ENCODE results near the gene AMBRA1.
"Not testable (repeated sequence)": the region's sequence is repeated elsewhere in the genome, so short reads cannot be mapped to it uniquely, and the experiment has no call there.

AMBRA1 gene

DNA sequence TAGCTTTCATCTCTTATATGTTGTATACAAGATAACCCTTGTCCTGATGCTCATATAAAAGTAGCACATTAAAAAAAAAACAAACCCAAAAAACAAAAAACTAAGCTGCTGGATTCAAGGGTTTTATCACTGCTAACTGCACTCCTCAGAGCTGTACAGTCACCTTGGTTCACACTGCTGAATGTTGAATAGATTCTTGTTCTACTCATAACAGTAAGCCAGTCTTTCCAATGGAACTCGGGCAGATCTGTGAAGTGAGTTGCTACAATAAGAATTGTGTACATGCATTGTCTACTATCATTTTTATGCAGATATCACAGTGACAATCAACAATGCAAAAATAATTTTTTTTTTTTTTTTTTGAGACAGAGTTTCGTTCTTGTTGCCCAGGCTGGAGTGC lies 18.5 kb upstream of the AMBRA1 start:
- no peak for DNase-seq (ENCODE audit: low read depth)

DNA sequence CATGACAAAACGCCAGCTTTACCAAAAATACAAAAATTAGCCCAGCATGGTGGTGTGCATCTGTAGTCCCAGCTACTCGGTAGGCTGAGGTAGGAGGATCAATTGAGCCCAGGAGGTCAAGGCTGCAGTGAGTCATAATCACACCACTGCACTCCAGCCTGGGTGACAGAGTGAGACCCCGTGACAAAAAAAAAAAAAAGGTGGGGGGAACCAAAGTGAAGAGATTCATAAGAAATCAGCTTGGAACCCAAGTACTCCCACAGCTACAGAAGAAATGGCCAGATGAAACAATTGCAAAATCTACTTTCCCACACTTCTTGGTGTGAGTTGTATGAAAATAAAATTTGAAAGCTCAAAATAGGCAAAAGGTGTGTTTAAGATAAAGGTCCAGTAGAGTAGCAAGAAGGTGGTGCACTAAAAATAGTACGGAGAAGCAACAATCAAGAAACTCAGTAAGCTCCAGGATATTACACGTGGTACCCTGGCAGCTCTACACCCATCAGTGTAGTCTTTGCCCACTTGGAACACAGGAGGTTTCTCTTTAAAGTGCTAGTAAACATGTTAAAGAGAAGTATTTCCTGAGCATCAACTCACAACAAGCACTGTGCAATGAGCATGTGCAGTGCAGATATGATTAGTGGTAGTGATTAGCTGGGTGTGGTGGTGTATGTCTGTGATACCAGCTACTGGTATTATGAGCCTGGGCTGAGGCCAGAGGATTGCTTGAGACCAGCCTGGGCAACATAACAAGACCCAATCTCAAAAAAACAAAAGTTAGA lies 17.9 kb upstream of the AMBRA1 start:
- DNase-seq (ENCODE audit: low read depth), result no peak

DNA sequence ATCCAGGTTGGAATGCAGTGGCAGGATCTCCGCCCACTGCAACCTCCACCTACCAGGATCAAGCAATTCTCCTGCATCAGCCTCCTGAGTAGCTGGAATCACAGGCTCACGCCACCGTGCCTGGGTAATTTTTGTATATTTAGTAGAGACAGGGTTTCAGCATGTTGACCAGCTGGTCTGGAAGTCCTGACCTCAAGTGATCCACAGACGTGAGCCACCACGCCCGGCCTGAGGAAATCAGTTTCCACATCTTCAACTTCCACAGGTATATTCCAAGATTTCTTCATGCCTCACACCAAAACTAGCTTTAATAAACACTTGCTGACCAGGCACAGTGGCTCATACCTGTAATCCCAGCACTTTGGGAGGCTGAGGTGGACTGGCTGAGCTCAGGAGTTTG lies 15.6 kb upstream of the AMBRA1 start:
- DNase-seq (ENCODE audit: low read depth), result no peak

DNA sequence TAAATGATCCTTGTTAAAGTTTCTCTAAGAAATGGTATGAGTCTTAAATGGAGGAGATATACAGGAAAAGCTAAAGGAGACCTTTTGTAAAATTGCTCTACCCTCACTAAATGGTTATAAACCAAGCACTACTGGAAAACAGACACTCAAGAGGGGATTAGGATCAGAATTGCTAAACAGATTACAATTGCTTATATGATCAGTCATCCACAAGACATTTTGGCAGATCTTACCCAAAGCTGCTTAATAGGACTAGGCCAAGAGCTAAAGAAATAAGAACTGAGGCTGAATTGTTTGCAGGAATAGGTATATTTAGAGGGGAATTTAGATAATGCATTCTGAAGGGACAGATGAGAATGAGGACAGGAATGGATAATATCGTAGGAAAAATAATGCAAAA lies 13.7 kb upstream of the AMBRA1 start:
- DNase-seq (ENCODE audit: low read depth), result no peak

DNA sequence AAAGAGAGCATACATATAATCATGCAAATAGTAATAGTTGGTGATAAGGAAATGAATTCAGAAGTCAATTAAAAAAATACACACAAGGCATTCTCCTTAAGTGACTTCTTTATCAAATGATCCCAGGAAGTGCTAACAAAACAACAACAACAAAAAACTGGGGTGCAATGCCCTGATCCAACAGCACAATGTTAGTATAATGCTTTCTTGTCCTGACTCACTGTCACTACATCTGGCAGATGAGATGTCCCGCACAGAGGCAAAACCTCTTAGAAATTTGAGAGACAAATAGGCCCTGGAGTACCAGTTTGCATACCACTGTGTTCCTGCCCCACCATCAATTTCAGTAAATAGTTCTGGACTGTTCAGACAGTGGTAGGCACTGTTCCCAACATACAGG lies 11.0 kb upstream of the AMBRA1 start:
- no peak for DNase-seq (ENCODE audit: low read depth)

DNA sequence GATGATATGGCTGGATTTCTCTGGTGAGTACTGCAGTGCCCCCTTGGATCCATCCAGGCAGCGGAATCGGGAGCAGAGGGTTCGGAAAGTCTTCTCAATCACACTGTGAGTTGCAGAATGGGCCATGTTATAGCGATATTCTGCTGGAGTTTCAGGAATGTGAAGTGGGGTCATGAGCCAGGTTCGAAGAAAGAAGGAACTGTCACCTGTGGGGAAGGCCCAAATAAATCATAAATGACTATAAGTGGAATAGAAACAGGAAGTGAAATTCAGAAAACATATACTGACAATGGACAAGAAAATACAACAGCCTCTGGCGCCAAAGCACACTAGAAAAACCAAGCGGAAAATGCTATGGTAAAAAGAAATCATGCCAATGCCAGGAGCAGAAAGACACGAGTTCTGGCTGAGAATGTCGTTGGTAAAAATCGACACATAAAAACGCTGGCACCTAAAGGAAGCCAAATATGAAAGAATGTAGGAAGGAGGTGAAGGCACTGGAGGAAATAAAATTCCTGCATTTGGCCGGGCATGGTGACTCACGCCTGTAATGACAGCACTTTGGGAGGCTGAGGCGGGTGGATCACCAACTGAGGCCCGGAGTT lies 10.0 kb upstream of the AMBRA1 start:
- DNase-seq (ENCODE audit: low read depth), result no peak

DNA sequence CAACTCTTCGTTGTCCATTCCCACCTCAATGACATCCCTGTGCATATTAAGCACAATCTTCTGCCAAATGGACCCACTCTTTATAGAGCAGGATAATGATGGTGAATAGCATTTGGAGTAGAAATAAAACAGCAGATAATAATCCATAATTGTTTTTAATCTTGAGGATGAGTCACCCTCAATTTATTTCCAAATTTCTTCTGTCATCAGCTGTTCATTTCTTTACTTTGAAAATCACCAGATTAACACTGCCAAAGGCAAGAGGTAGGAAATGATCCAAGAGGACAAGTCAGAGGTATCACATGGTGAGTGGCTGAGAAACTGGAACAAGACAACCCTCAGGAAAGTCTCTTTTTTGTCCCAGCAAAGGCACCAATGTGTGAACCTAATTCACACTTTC lies 7.3 kb upstream of the AMBRA1 start:
- DNase-seq (ENCODE audit: low read depth), result no peak

DNA sequence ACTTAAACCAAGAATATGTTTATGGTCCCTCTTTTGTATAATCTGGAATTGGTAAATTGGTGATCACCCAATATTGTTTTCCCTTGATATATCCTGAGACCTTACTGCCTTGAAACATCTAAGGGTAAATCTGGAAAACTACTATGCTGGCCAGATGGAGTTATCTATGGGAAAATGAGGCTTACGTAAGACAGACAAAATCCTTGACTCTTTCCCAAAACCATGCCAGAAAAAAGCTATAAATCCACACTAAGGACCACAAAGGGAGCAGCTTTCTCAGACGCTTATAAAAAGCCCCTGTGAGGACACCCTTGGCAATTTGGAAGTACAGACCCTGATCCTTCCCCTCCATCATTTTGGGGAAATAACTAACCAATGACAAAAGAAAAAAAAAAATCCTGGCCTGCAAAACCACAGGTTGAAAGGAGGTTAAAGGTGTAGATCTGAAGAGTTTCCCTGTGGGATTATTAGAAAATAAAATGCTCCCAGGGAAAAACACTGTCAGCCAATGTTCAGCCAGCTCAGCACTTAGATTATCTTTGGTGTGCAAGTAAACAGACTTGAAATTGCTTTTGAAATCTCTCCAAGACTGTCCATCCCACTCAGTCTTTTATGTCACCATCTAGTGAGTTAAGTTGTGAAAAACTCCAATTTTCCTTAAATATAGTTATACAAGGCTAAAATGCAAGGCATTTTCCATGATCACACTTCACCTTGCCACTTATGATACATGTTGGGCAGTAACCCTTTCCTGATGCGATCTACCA lies 6.6 kb upstream of the AMBRA1 start:
- no peak for DNase-seq (ENCODE audit: low read depth)

DNA sequence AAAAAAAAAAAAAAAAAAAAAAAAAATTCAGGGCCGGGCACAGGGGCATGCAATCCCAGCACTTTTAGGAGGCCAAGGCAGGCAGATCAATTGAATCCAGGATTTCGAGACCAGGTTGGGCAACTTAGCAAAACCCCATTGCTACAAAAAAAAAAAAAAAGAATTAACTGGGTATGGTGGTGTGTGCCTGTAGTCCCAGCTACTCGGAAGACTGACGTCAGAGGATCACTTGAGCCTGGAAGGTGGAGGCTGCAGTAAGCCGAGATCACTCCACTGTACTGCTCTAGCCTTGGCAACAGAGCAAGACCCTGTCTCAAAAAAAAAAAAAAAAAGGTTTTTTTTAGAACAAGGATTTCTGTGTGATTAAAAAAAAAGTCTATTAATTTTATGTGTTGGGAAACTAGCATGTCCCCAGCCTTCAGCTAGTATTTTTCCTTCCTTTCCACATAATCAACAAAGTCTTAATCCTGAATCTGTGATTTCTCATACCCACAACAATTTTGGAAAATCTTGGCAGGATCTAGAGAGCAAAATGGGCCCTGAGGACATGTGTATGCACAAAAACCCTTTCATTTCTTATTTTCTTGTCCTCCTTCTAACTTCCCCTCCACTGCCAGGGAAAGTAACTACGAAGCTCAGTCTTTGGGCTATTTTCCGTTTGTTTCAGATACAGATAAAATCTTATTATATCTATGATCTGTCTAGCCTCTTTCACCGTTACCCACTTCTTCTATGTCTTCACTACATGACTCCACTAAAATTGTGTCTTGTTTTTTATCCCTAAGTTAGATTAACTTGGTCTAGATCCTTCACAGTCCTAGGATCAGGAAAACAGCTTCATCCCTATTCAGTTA lies 5.7 kb upstream of the AMBRA1 start:
- no peak for DNase-seq (ENCODE audit: low read depth)

DNA sequence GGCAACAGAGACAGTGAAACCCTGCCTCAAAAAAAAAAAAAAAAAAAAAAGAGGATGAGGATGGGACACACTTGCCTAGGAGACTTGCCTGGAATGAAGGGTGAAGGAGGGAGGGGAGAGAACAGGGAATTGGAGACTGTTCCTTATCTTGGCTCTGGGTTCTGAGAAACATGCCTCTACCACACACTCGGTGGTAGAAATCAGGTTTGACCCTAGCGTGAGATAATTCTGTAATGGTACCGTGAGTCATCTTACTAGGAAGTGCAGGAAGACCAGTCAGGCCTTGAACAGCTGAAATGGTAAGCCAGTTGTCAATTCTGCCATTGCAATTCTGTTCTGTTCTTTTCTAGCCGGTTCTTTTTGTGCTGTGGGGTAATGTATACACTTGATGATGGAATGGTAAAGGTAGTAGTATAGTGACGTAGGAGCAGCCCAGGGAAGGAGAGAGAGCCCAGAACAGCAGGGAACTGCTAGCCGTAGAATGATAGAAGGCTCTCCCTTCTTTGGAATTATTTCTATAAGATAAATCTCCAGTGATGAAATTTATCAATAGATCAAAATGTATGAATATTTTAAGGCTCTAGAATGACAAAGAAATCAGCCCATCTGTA lies 3.9 kb upstream of the AMBRA1 start:
- no peak for DNase-seq (ENCODE audit: low read depth)

DNA sequence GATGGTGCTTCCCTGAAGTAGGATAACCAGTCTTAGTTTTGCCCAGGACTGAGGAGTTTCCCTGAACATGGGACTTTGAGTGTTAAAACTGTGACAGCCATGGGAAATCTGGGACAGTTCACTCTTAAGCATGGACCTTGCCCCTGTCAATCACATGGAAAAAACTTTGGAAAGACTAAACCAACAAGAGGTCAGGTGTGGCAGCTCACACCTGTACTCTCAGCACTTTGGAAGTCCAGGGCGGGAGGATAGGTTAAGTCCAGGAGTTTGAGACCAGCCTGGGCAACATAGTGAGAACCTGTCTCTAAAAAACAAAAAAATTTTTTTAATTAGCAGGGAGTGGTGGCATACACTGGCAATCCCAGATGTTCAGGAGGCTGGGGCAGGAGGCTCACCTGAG lies 3.3 kb upstream of the AMBRA1 start:
- no peak for DNase-seq (ENCODE audit: low read depth)

DNA sequence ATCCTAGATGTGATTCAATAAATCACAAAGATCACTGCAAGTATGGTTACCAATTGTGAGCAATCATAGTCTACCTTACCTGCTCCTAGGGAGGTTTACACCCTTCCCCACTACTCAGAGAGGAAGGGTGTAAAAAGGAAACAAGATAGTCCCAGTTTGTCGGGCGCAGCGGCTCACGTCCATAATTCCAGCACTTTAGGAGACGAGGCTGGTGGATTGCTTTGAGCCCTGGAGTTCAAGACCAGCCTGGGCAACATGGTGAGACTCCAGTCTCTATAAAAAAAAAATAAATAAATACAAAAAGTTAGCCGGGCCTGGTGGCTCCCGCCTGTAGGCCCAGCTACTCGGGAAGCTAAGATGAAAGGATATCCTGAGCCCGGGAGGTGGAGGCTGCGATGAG lies 962 bp upstream of the AMBRA1 start:
- no peak for DNase-seq (ENCODE audit: low read depth)

DNA sequence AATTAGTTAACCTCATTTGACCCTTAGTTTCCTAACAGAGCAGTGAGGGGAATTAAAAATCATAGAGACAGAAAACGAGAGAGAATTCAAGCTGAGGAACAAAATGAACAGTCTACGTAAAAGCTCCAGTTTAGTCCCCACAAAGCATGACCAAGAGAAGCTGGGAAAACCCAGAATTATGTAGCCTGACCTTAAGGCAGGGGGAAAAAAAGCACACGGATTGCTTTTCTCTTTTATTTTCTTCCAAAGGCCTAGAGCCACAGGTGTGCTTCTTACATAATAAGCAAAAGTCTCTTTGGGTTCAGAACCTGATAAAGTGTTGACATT lies 514 bp upstream of the AMBRA1 start:
- no peak for DNase-seq (ENCODE audit: low read depth)

DNA sequence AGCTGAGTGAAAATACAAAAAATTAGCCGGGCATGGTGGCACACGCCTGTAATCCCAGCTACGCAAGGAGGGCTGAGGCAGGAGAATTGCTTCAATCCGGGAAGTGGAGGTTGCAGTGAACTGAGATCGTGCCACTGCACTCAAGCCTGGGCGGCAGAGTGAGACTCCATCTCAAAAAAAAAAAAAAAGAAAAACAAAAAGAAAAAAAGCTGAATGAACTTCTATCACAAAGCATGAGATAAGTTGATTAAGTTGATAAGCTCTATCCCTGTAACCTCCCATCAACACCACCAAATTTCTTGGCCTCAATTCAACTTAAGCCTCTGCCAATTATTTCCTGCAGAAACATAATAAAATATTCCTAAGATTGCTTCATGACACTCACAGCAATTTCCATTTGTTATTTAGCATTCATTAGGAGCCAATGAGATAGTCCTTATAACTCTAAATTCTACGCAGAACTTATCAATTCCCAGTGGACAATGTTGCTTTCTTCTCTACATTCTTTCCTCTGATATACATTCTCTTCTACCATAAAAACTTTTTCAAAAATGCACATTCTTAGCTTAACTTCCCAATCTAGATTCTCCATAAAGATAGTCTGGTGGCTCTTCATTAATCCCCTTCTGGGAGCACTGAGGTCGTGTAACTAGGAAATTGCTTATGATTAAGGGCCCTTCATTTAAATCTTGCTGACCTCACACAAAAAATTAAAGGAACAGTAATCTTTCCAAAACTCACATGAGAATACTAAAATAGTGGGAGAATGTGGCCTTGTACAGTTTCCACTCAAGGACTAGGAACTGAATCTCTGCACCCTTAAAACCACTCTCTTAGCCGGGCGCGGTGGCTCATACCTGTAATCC lies 2.9 kb downstream of the AMBRA1 start:
- no peak for DNase-seq (ENCODE audit: low read depth)

DNA sequence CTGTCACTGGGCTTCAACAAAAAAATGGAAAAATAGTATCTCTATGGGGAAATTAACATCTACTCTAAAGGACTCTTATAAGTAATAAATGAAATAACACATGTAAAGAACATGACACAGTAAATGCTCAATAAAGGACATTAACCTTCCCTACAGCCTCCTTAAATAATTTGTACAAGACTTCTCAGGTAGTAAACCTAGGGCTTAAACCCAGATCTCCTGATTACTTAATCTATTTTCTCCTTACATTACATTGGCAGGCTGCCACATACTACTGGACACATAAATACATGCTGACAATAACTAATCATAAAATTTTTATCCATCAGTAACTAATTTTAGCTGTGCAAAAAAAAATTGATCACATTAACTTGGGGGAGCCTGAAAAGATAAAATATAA lies 4.9 kb downstream of the AMBRA1 start:
- DNase-seq (ENCODE audit: low read depth), result no peak

DNA sequence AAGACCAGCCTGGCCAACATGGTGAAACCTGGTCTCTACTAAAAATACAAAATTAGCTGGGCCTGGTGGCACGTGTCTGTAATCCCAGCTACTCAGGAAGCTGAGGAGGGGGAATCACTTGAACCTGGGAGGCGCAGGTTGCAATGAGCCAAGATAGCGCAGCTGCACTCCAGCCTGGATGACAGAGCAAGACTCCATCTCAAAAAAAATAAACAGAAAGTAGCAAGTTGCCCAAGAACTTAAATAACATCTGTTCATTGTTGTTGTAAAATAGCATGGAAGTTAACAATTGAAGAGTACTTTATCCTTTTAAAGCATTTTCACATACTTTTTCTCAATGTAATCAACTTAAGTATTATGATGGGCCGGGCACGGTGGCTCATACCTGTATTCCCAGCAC lies 5.7 kb downstream of the AMBRA1 start:
- DNase-seq (ENCODE audit: low read depth), result no peak

DNA sequence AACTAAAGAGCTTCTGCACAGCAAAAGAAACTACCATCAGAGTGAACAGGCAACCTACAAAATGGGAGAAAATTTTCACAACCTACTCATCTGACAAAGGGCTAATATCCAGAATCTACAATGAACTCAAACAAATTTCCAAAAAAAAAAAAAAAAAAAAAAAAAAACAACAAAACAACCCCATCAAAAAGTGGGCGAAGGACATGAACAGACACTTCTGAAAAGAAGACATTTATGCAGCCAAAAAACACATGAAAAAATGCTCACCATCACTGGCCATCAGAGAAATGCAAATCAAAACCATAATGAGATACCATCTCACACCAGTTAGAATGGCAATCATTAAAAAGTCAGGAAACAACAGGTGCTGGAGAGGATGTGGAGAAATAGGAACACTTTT lies 10.3 kb downstream of the AMBRA1 start:
- not testable (repeated sequence) for DNase-seq (ENCODE audit: low read depth)

DNA sequence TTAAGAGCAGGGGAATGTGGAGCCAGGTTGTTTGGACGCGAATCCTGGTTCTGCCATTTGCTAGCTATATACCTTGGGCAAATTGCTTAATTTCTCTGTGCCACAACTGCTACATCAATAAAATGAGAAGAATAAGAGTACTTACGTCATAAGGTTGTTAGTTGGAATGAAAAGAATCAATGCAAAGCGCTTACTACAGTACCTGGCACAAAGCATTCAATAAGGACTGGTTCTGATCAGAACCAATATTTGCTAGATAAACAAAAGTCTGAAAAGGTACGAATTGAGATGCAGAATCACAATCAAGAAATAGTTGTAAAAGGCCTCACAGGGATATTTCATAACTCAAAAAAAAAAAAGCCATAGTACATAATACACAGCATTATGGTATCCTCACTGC lies 11.2 kb downstream of the AMBRA1 start:
- no peak for DNase-seq (ENCODE audit: low read depth)

DNA sequence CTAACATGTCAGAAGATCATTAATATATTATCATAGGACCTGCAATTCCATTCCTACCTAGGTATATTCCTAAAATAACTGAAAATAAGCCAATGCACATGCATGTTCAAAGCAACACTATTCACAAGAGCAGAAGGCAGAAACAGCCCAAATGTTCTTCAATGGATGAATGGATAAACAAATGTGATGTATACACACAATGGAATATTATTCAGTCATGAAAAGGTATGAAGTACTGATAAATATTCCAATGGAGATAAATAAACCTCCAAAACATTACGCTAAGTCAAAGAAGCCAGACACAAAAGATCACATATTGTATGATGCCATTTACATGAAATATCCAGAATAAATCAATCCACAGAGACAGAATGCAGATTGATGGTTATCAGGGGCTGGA lies 16.8 kb downstream of the AMBRA1 start:
- no peak for DNase-seq (ENCODE audit: low read depth)

DNA sequence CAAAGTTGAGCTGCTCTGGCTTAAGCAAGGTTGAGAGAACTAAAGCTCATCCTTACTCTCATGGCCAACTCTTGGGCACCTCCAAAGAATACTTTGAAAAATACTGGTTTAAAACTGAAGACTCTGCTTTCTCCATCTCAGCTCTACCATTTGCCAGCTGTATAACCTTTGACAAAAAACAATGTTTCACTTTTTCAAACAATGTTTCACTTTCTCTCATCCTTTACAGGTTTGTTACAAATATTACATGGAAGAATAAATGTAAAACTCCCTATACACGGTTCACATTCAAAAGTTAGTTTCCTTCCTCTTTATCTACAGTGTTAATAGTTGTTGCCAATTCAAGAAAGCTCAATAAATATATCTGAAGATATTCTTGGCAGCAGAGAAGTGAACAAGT lies 19.2 kb downstream of the AMBRA1 start:
- DNase-seq (ENCODE audit: low read depth), result no peak

DNA sequence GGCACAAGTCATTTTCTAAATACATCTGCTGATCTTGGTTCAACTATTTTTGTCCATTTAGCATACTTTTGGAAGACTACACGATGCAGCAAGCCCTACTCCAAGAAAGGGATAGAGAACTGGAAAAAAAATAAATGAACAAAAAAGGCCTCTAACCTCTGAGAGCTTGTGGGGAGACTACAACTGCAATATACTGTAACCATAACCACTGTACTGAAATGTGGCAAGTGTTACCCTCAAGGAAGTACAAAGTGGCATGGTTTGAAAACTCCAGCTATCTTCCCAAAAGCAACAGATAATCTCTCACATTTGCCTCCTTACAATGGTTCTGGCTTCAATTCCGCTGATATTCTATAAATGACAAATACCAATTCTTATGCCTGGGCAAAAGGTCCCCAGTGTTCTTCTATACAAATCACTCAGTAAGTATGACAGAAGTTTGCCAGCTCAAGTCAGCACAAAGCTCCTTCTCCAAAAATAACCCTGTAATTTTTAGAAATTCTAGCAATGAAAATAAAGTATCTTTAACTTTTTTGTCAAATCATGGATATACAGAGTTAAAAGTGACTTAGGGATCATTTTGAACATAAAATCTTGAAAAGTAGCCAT lies 22.9 kb downstream of the AMBRA1 start:
- DNase-seq (ENCODE audit: low read depth), result no peak

All from stimulated activated CD8-positive, alpha-beta memory T cell treated with anti-CD3 and anti-CD28 coated beads, Interleukin-4, amount 100 ng/mL, for 24 hours (primary cell).